ENCODE data around the gene NMUR2.

The NMUR2 gene

GRCh38 chr5:152367554-152367953, 37.5 kb downstream of the NMUR2 start:
- no peak for DNase-seq

DNA sequence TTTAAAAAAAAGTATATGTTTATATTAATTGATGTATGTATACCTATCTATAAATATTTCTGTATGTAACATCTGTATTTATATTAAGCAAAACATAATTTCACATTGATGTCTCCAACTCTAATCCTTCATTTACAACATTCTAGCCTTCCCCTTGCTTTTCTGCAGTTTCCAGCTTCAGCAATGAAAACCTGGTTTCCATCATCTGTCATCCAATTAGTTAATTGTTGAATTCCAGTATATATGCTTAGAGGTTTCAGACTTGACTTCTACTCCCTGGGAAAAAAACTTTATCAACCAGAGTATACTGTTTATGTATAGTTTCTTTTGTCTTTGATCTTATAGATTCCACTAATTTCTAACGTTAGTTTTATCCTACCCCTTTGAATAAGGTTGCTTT, 38.4 kb downstream of the NMUR2 start:
- DNase-seq = no peak

DNA sequence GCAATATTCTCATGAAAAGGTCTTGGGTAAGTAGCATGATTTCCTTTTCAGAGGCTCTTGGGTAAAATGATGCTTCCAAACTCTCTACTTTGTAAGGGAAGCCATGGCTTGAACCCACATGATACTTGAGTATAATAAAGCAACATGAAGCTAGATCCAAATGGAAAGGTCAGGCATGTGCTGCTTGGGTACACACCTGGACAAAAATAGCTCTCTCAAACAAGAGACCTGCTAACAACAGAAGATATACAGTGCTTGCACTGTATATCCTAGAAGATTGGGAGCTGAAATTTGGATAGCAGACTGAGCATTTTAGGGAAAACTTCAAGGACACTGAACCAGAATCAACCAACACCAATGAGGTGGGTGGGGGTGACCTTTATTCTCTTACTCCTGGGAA, 40.2 kb downstream of the NMUR2 start:
- no peak for DNase-seq

DNA sequence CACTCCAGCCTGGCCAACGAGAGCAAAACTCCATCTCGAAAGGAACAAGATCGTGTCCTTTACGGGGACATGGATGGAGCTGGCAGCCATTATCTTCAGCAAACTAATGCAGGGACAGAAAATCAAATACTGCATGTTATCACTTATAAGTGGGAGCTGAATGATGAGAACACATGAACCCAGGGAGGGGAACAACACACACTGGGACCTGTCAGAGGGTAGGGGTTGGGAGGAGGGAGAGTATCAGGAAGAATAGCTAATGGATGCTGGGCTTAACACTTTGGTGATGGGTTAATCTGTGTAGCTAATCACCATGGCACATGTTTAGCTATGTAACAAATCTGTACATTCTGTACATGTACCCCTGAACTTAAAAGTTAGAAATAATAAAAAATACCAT, 40.9 kb downstream of the NMUR2 start:
- DNase-seq = no peak

DNA sequence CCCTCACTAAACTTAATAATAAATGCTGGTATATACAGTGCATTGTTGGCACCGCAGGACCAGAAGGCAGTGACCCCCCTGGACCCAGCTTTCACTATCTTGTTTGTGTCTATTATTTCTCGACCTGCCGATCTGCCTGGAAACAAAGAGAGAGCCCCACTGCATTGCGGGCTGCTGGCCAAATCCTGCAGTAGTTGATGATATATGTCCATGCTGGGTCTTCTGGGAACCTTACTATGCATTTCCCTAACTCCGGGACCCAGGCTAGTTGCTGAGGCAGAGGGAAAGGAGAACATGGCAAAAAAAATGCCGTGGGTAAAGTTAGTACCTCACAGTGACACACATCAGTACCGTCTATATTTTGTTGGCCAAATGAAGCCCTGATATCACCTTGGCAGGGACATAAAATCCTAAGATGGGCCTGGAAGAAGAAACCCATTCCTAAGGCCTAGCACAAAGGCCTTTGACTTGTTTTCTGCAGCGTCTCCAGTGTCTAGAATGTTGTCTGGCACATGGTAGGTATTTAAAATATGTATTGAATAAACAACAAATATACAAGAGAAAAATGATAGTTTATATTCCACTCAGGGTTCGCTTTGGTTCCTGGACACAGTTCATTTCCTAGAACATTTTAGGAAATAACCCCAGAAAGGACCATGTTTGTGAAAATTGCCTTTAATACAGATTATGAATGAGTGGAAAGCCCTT, 46.1 kb downstream of the NMUR2 start:
- DNase-seq = no peak

DNA sequence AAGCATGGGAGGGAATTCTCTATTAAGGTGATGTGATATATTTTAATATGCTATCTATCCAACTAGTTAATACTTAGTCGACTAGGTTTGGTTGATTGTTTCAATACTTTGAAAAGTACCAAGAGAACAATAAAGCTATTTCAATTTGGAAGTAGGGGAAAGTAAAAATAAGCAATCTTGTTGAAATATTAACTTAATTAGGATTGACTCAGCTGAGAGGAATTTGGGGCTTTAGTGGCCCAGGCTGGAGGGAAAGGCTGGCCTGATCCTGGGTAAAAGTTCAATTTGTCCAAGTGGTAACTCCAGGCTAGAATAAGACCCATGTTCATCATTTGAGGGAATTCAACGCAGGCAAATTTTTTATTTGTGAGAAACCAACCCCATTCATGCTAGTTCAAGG, 48.6 kb downstream of the NMUR2 start:
- DNase-seq = no peak

- DNase-seq = no peak
Observed at GRCh38 chr5:152355061-152355460, 50.0 kb downstream of the NMUR2 start.

GRCh38 chr5:152353001-152353400, 52.1 kb downstream of the NMUR2 start:
- DNase-seq = no peak

- peak; percentile 19 for DNase-seq
Observed at GRCh38 chr5:152349683-152350526, 55.2 kb downstream of the NMUR2 start.

Measured in NCI-H1694 treated with DMSO at 0.1 percent for 48 hours (cell line).